ENCODE data around the gene PRDX1.

DNA sequence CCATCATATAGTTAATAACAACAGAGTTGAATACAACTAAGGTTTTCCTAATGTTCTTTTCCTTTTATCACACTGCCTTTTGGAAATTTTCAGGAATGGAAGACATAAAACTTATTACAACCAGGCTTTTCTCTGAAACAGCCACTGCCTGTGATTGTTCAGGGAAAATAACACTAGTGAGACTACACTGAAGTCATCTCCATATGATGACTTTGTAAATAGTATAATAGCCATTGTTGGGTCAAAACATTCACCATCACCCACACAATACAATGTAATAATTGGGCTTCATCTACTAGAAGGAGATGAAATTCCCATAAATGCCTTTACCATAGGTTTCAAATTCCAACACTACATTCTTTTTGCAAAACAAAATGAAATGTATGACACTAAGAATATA is 35.7 kb downstream of the PRDX1 start:
- TF ChIP-seq CTCF (IDR thresholded peaks at IDR 0.05) = no peak
- no peak for TF ChIP-seq POLR2A (IDR thresholded peaks at IDR 0.05)
